Kidney (tissue), 14 donors: Measurements from ENCODE around the gene NKG7. TPM values are rescaled to one million over a fixed set of nuclear protein-coding genes. Genes with fewer than 3 reads are reported as not detected.

Experiments used
- DNase-seq, 5 donors: peaks; one replicate each; pipeline ENCODE4 v3.0.0-alpha.2; 2013 to 2020
- FAIRE-seq: peaks from 2 replicates; lab custom pipeline; 2012; peaks lifted over from hg19 to GRCh38; lab: Jason Lieb, UNC
- H3K27ac ChIP-seq, 2 donors: one replicate each; pipeline ENCODE4 v1.7.0; 2013; ENCODE audit warnings: low read depth in 2 of 2, low read length in 2 of 2, inconsistent platforms in 1 of 2
- H3K27me3 ChIP-seq: one replicate; pipeline ENCODE4 v1.7.1; 2013; ENCODE audit warnings: low read length, inconsistent platforms; ENCODE audit not compliant: control insufficient read depth, insufficient read depth
- H3K36me3 ChIP-seq, 3 donors: one replicate each; pipeline versions ENCODE4 v1.7.0 to v1.7.1; 2013; ENCODE audit warnings: low read length in 3 of 3, control low read depth in 1 of 3, inconsistent platforms in 1 of 3; ENCODE audit not compliant: insufficient read depth in 3 of 3, control insufficient read depth in 2 of 3
- H3K4me1 ChIP-seq, 3 donors: one replicate each; pipeline versions ENCODE4 v1.7.0 to v1.7.1; 2013; ENCODE audit warnings: low read length in 3 of 3, inconsistent platforms in 1 of 3, low read depth in 1 of 3; ENCODE audit not compliant: control insufficient read depth in 2 of 3, insufficient read depth in 2 of 3
- H3K4me3 ChIP-seq, 3 donors: one replicate each; pipeline versions ENCODE4 v1.7.0 to v1.8.1; 2013; ENCODE audit warnings: low read length in 3 of 3, control low read depth in 1 of 3, inconsistent platforms in 1 of 3
- H3K9ac ChIP-seq, 3 donors: one replicate each; pipeline versions ENCODE4 v1.7.0 to v1.7.1; 2013; ENCODE audit warnings: low read length in 3 of 3, control low read depth in 1 of 3, inconsistent platforms in 1 of 3
- H3K9me3 ChIP-seq, 3 donors: one replicate each; pipeline versions ENCODE4 v1.7.0 to v1.7.1; 2013; ENCODE audit warnings: low read length in 3 of 3, control low read depth in 1 of 3, inconsistent platforms in 1 of 3; ENCODE audit not compliant: control insufficient read depth in 2 of 3, insufficient read depth in 1 of 3
- intact Hi-C: fragments of 100-400 bp; cut with DNase I; formaldehyde crosslinking; loops from one replicate; pipeline ENCODE4 v1.11.1; 2022
- polyA plus RNA-seq: library from polyadenylated mRNA; stranded (reverse); fragments of 350-450 nt; fragmentation: Illumina TruSeq; extraction: RNeasy Lipid Tissue Mini Kit (QIAGEN cat#74804); gene quantifications from one replicate; pipeline ENCODE4 v1.2.3, GENCODE V29; 2014; ENCODE audit warnings: low read depth, low replicate concordance; ENCODE audit not compliant: insufficient read depth
- total RNA-seq: library from RNA; stranded (reverse); fragmentation: NEBNext Ultra II Directional; extraction: Animal tissue kit (Norgen Biotek cat#: 25700); gene quantifications from one replicate; pipeline ENCODE4 v1.2.1, GENCODE V29; 2021
- TF ChIP-seq, protein P1 (sequence below): IDR thresholded peaks from 3 replicates; pipeline ENCODE4 v1.5.1; 2012; ENCODE audit warnings: mild to moderate bottlenecking, moderate library complexity, borderline replicate concordance; ENCODE audit not compliant: insufficient read depth; ENCODE audit errors: extremely low read depth
- donor health status: control.
- donor health status: control.
- donor health status: control.
- donor health status: control.
- donor health status: control.
- donor health status: DM: yes; HTN: yes; CAD: no.
- donor health status: Normal renal cell carcinoma (clear cell type).

Gene NKG7
- total and polyA plus RNA-seq, 2 donors from 2014 or later, result 3.5 to 7.9 TPM

DNA sequence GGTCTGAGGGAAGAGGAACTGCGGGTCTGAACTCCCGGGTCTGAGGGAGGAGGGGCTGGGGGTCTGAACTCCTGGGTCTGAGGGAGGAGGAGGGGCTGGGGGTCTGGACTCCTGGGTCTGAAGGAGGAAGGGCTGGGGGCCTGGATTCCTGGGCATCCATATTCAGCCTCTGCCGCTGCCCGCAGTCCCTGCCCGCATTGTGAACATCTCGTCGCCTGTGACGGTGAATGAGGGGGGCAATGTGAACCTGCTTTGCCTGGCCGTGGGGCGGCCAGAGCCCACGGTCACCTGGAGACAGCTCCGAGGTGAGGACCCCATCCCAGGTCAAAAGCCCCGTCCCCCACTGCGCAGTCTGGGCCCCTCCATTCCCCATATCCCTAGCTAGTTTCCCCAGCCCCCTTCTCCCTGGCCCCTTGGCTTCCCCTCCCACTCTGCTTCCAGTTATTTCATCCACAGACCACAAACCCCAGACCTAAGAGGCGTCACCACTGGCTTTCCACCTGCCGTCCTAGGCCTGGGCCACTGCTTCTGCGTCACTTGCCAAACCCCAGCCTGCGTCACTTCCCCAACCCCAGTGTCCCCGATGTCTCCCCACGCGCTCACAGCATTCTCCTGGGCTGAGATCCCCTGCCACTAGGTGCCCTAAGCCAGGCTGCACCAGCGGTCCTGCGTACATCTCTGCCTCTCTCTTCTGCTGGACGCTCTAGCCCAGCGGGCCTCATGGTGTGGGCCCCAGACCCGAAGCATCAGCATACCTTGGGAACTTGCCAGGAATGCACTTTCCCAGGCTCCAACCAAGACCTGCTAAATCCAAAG, 47.1 kb downstream of the NKG7 start:
- Histone ChIP-seq H3K4me1 (peaks cover 0 to 4% (median 2%) of the 10 kb centered on the region in 3 donors), H3K36me3 (no peaks in the 10 kb centered on the region), H3K9ac (no peak overlapping the region), H3K27me3 (peaks cover 2% of the 10 kb centered on the region), H3K4me3 (no peak overlapping the region), H3K27ac (no peak overlapping the region), H3K9me3 (no peaks in the 10 kb centered on the region)
- TF ChIP-seq, protein P1, sequence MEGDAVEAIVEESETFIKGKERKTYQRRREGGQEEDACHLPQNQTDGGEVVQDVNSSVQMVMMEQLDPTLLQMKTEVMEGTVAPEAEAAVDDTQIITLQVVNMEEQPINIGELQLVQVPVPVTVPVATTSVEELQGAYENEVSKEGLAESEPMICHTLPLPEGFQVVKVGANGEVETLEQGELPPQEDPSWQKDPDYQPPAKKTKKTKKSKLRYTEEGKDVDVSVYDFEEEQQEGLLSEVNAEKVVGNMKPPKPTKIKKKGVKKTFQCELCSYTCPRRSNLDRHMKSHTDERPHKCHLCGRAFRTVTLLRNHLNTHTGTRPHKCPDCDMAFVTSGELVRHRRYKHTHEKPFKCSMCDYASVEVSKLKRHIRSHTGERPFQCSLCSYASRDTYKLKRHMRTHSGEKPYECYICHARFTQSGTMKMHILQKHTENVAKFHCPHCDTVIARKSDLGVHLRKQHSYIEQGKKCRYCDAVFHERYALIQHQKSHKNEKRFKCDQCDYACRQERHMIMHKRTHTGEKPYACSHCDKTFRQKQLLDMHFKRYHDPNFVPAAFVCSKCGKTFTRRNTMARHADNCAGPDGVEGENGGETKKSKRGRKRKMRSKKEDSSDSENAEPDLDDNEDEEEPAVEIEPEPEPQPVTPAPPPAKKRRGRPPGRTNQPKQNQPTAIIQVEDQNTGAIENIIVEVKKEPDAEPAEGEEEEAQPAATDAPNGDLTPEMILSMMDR, result no peak
- intact Hi-C loops, result no loop called here
- DNase-seq (no peak), FAIRE-seq (no peak)

DNA sequence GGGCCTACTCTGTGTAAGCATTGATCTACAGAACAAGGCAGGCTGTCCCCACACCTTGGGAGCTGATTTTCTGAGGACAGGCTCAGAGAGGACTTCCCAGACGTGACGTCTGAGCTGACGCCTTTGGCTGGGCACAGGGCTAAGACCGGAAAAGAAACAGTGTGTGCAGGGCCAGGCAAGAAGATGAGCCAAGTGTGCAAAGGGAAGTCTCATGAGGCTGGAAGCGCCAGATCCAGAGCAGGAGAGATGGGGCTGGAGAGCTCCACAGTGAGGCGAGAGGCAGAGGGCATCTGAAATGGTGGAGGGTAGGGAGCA, 48.3 kb downstream of the NKG7 start:
- H3K27me3 ChIP-seq, result peaks cover 2% of the 10 kb centered on the region

DNA sequence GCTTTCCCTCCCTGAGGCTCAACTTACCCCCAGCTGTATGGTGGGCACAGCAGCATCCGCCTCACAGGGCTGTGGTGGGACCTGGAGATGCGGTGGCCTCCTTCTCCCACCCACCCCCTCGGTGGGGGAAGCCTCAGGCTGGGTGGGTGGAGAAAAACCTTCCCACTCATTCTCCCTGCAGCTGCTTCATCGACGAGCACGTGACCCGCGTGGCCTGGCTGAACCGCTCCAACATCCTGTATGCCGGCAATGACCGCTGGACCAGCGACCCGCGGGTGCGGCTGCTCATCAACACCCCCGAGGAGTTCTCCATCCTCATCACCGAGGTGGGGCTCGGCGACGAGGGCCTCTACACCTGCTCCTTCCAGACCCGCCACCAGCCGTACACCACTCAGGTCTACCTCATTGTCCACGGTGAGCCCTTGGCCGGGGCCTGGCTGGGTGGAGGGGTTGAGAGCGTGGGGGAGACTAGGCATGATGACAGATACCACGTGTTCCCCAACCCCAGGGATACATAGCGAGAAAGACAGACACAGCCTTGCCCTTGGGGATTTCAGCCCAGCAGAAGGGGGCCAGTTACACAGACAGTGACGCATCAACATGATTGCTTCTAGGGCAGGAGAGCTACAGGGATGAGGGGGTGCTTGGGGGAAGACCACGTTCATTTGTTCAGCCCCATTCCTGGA, 48.8 kb downstream of the NKG7 start:
- Histone ChIP-seq H3K4me3 (no peak overlapping the region), H3K27ac (no peak overlapping the region), H3K9me3 (no peaks in the 10 kb centered on the region), H3K9ac (no peak overlapping the region), H3K36me3 (no peaks in the 10 kb centered on the region), H3K27me3 (peaks cover 2% of the 10 kb centered on the region), H3K4me1 (peaks cover 0 to 7% (median 3%) of the 10 kb centered on the region in 3 donors)
- intact Hi-C loops, result no loop called here
- DNase-seq (no peak), FAIRE-seq (no peak)
- TF ChIP-seq, protein P1, result no peak

More for the DNA sequence above, 48.3 kb downstream of the NKG7 start:
- Histone ChIP-seq H3K36me3 (no peaks in the 10 kb centered on the region), H3K4me1 (peaks cover 0 to 7% (median 3%) of the 10 kb centered on the region in 3 donors), H3K4me3 (no peak overlapping the region), H3K27ac (no peak overlapping the region), H3K9ac (no peak overlapping the region), H3K9me3 (no peaks in the 10 kb centered on the region)
- FAIRE-seq, result no peak
- intact Hi-C loops, result no loop called here
- DNase-seq, result no peak
- TF ChIP-seq, protein P1, result no peak
